MG63 (cell line): ENCODE data around the gene DDX27. TPM values are rescaled to one million over a fixed set of nuclear protein-coding genes. Genes with fewer than 3 reads are reported as not detected.
A peak's percentile ranks its signal among the peaks of the same experiment; 100 is the strongest.
"Not testable (repeated sequence)": the region's sequence is repeated elsewhere in the genome, so short reads cannot be mapped to it uniquely, and the experiment has no call there.

Experiments
- DNase-seq: peaks from one replicate; pipeline ENCODE4 v3.0.0-alpha.2; 2020
- H3K27me3 ChIP-seq: fragments of 250-450 bp; sonication (Bioruptor Pico); 2 replicates; pipeline ENCODE4 v1.5.1; 2020; ENCODE audit warnings: mild to moderate bottlenecking, moderate library complexity
- H3K36me3 ChIP-seq: fragments of 250-450 bp; sonication (Bioruptor Pico); 2 replicates; pipeline ENCODE4 v1.5.1; 2020; ENCODE audit warnings: mild to moderate bottlenecking, moderate library complexity
- H3K4me3 ChIP-seq: fragments of 250-450 bp; sonication (Bioruptor Pico); 2 replicates; pipeline ENCODE4 v1.5.1; 2020; ENCODE audit warnings: mild to moderate bottlenecking, moderate library complexity
- H3K9me3 ChIP-seq: fragments of 250-450 bp; sonication (Bioruptor Pico); 2 replicates; pipeline ENCODE4 v1.5.1; 2020; ENCODE audit warnings: mild to moderate bottlenecking, moderate library complexity
- total RNA-seq: library from RNA; depleted of rRNA; stranded (reverse); fragments of >200 nt; shearing (Covaris generic); gene quantifications from 2 replicates; pipeline ENCODE4 v1.2.3, GENCODE V29; 2014; ENCODE audit warnings: low replicate concordance

The DDX27 gene
- total RNA-seq, 1 experiment from 2014 or later: 84.4 TPM

DNA sequence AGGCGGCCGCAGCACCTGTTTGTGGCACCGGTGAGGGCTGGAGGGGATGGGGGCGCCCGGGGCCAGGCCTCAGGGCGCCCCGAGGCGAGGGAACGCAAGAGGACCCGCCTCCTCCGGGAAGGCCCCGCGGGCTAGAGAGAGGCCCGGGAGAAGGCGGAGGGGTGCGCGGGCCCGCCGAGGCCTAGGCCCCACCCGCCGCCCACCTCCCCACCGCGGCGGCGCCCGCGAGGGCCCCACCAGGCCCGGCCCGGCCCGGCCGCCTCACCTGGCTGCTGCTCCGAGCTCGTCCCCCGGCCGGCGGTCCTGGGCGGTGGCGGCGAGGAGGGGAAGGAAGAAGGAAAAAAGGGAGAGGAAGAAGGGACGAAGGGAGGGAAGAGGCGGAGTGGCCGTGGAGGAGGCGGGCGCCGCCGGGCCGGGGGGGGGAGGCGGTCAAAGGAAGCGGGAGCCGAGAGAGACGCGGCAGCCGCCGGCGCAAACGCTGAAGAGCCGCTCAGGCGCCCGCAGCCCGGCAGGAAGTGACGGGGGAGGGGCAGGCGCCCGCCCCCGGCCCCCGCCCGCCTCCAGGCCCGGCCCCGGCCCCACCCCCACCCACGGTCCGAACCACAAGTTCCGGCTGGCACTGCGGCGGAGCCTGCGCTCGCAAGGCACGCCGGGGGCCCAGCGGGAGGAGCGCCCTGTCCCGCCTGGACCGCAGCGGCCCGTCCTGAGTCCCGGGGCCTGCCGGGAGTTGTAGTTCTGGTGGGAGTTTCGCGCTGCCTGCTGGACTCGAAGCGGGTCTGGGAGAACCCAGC lies 31.2 kb upstream of the DDX27 start, which contains the start of gene STAU1:
TSS of gene STAU1 (minus strand) at position 484 of the 791 bp plus-strand sequence. CDS start 22,133 bp downstream, outside the sequence.
- peak within 1 kb of the TSS; percentile 68 for H3K4me3 ChIP-seq
- H3K9me3 ChIP-seq: peaks cover 3% of the 10 kb centered on the region
- no peaks in the 10 kb centered on the region for H3K27me3 ChIP-seq
- peaks cover 33% of the 10 kb centered on the region for H3K36me3 ChIP-seq
- peak; percentile 99 for DNase-seq

- peak; percentile 87 for DNase-seq
- H3K27me3 ChIP-seq, H3K4me3 ChIP-seq, H3K9me3 ChIP-seq, H3K36me3 ChIP-seq: not testable (repeated sequence)
Observed at GRCh38 chr20:49192944-49193518, 26.2 kb upstream of the DDX27 start.

- Histone ChIP-seq H3K9me3 (no peaks in the 10 kb centered on the region), H3K4me3 (no peak overlapping the region), H3K27me3 (no peaks in the 10 kb centered on the region), H3K36me3 (no peaks in the 10 kb centered on the region)
- no peak for DNase-seq
Observed at GRCh38 chr20:49199729-49200293, 19.4 kb upstream of the DDX27 start.

DNA sequence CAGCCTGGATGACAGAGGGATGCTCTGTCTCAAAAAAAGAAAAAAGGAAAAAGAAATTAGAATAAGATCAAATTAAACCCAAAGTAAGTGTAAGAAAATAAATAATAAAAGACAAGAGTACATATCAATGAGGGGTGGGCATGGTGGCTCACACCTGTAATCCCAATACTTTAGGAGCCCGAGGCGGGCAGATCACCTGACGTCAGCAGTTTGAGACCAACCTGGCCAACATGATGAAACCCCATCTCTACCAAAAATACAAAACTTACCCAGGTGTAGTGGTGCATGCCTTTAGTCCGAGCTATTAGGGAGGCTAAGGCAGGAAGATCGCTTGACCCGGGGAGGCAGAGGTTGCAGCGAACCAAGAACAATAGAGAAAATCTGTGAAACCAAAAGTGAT lies 16.2 kb upstream of the DDX27 start:
- H3K4me3 ChIP-seq: no peak overlapping the region
- DNase-seq: no peak
- H3K9me3 ChIP-seq: no peaks in the 10 kb centered on the region
- H3K27me3 ChIP-seq: no peaks in the 10 kb centered on the region
- no peaks in the 10 kb centered on the region for H3K36me3 ChIP-seq

- Histone ChIP-seq H3K27me3 (no peaks in the 10 kb centered on the region), H3K9me3 (no peaks in the 10 kb centered on the region), H3K4me3 (no peak overlapping the region), H3K36me3 (no peaks in the 10 kb centered on the region)
- no peak for DNase-seq
Observed at GRCh38 chr20:49203746-49204145, 15.5 kb upstream of the DDX27 start.

GRCh38 chr20:49207076-49207475 lies 12.1 kb upstream of the DDX27 start:
- no peak overlapping the region for H3K4me3 ChIP-seq
- H3K27me3 ChIP-seq: no peaks in the 10 kb centered on the region
- H3K9me3 ChIP-seq: peaks cover 22% of the 10 kb centered on the region
- no peak for DNase-seq
- H3K36me3 ChIP-seq: no peaks in the 10 kb centered on the region

DNA sequence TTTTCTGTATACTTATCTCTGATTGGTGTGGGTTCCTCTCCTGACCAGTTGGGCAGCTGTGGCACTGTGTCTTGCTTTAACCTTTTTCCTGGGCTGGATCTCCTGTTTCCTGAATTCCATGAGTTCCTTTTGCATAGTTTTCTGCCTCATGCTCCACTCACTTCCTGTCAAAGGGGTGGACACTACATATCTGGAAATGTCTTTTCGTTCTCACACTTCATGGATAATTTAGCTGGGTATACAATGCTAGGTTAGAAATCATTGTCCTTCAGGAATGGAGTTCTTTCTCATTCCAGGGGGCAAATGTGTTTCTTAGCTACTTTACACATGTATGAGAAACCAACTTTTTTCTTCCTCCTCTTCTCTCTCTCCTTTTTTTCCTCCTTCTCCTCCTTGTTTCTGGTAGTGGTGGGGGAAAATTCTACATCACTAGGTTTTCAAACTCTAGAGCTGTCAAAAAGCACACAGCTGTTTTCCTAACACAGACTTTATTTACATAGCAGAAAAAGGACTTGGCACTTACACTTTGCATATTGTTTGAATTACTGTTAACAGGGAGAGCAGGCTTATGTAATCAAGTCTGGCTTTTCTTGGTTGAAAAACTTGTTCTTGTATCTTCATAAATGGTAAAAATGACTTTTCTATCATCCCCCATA lies 9.0 kb upstream of the DDX27 start:
- peaks cover 24% of the 10 kb centered on the region for H3K9me3 ChIP-seq
- no peak overlapping the region for H3K4me3 ChIP-seq
- no peaks in the 10 kb centered on the region for H3K27me3 ChIP-seq
- DNase-seq: no peak
- no peaks in the 10 kb centered on the region for H3K36me3 ChIP-seq

DNA sequence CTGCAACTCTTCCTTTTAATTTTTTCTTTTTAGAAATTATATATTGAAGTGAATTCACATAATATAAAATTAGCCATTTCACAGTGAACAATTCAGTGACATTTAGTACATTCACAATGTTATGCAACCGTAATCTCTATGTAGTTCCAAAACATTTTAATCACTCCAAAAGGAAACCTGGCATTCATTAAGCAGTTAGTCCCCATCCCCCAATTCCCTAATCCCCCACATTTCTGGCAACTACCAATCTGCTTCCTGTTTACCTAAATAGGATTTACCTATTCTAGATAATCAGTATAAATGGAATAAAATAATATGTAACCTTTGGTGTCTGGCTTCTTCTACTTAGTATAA lies 8.5 kb upstream of the DDX27 start:
- Histone ChIP-seq H3K36me3 (no peaks in the 10 kb centered on the region), H3K9me3 (peaks cover 24% of the 10 kb centered on the region), H3K4me3 (no peak overlapping the region), H3K27me3 (no peaks in the 10 kb centered on the region)
- no peak for DNase-seq

DNA sequence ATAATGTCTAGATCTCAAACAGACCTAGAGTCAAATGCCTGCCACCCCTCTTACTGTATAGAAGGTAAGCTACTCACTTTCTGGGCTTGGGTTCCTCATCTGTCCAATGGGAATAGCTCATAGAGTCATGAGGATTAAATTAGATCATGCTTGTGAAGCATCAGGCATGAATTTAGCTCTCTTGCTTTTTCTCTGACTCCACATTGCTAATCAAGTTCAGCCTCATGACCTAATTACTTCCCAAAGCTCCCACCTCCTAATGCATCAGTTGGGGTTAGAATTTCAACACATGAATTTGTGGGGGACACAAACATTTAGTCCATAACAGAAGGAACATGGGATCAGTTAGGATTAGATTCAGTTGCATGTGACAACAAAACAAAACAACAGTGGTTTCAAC lies 4.6 kb upstream of the DDX27 start:
- Histone ChIP-seq H3K9me3 (peaks cover 22% of the 10 kb centered on the region), H3K4me3 (no peak overlapping the region), H3K27me3 (no peaks in the 10 kb centered on the region), H3K36me3 (peaks cover 2% of the 10 kb centered on the region; the same call in 1 of the 2 replicates)
- no peak for DNase-seq

DNA sequence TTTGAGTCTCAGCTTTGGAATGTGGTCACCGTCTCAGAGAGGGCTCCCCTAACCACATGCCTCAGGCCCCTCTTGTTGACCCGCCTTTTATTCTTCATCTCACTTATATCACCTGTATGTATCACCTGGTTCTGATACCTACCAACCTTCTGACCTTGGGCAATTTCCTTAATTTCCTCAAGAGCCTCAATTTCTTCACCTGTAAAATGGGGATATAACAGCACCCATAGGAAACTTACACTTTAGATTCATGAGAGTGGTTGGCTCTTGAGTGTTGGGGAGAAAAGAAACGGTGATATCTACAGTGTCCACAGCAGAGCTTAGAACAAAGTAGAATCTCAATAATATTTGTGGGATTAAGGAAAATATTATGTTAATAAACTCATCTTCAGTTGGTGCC lies 4.0 kb upstream of the DDX27 start:
- H3K27me3 ChIP-seq: no peaks in the 10 kb centered on the region
- H3K4me3 ChIP-seq: no peak overlapping the region
- H3K36me3 ChIP-seq: peaks cover 4% of the 10 kb centered on the region; the same call in 1 of the 2 replicates
- H3K9me3 ChIP-seq: peaks cover 16% of the 10 kb centered on the region
- no peak for DNase-seq

DNA sequence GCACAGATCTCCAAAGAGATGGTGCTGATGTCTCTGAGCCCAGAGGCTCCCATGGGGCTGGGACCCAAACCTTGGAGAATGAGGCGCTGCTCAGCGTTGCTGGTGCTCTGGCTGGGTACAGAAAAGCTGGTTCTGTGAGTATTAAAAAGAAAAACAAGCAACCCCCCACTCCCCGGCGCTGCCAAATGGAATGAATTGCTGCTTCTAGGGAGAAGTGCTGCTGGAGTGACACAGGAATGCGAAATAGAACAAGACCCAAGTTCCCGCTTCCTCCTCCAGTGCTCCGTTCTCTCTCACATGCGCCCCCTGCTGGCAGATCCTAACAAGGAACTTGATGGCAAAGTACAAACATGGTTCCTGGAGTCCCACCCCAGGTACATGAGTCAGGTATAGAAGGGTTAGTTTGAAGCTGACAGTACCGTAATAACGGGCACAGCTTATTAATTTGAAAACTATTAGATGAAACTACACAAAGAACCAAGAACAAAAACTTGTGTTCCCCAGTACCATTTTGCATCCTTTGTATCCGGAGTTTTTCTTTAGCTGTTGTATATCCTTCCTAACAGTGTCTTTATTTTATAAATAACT lies 2.1 kb upstream of the DDX27 start:
- Histone ChIP-seq H3K36me3 (peaks cover 17% of the 10 kb centered on the region), H3K27me3 (no peaks in the 10 kb centered on the region), H3K4me3 (no peak overlapping the region), H3K9me3 (peaks cover 2% of the 10 kb centered on the region; the same call in 1 of the 2 replicates)
- peak; percentile 86 for DNase-seq

GRCh38 chr20:49218739-49219090 lies 501 bp upstream of the DDX27 start:
- not testable (repeated sequence) for H3K27me3 ChIP-seq, DNase-seq, H3K9me3 ChIP-seq
- Histone ChIP-seq H3K4me3 (peak overlapping the region; percentile 86), H3K36me3 (peaks cover 33% of the 10 kb centered on the region)

DNA sequence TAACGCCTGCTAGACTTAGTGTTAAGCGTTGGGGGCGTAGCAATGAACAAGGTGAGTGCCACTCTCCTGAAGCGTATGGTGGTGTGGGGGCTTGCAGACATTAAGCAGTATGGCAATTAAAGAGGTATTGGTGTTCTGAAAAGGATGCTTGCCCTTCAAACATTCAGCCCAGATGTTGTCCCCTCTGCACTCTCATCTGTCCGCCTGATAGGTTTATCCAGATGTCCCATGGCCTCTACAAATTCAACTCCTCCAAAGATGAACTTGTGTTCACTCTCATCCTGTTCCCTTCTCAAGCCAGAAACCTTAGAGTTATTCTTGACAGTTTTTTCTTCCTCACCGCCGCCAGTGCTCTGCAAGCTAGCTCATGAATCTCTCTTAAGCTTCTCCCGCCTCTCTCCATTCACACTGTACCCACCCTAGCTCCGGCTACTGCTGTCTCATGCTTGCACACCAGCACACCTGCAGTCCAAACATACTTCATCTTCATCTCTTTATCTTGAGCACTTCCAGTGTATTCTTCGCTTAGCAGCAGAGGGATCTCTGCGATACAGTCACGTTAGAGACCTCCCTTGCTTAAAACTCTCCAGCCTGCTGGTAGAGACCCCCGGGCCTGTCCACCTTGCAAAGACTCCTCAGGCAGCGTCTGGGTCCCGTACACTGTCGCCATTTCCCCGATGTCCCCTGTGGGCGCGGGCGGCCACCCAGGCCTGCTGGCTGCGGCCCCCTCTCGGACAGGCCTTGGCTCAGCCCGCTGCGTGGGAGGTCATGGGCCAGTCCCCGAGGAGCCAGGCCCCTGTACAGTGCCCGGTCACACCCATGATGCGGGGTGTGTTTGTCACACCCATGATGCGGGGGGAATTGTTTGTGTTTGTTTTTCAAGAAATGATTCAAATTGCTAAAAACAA lies 962 bp downstream of the DDX27 start:
- Histone ChIP-seq H3K36me3 (peaks cover 47% of the 10 kb centered on the region), H3K27me3 (no peaks in the 10 kb centered on the region), H3K4me3 (peak overlapping the region; percentile 86), H3K9me3 (no peaks in the 10 kb centered on the region)
- DNase-seq: no peak

GRCh38 chr20:49225896-49226295 lies 6.7 kb downstream of the DDX27 start:
- peaks cover 84% of the 10 kb centered on the region for H3K36me3 ChIP-seq
- no peak overlapping the region for H3K4me3 ChIP-seq
- no peaks in the 10 kb centered on the region for H3K9me3 ChIP-seq
- DNase-seq: no peak
- no peaks in the 10 kb centered on the region for H3K27me3 ChIP-seq

DNA sequence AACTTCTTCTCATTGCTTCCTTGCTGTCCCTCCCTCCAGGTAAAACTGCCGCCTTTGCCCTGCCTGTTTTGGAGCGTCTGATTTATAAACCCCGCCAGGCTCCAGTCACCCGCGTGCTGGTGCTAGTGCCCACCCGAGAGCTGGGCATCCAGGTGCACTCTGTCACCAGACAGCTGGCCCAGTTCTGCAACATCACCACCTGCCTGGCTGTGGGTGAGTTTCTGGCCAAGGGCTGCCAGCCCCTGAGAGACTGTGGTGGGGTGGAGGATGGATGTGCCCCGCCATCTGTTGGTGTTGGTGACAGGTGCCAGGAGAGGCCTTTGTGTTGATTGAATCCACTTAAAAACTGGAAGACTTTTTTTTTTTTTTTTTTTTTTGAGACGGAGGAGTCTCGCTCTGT lies 9.5 kb downstream of the DDX27 start:
- Histone ChIP-seq H3K4me3 (no peak overlapping the region), H3K27me3 (no peaks in the 10 kb centered on the region), H3K36me3 (peaks cover 76% of the 10 kb centered on the region), H3K9me3 (no peaks in the 10 kb centered on the region)
- DNase-seq: no peak

DNA sequence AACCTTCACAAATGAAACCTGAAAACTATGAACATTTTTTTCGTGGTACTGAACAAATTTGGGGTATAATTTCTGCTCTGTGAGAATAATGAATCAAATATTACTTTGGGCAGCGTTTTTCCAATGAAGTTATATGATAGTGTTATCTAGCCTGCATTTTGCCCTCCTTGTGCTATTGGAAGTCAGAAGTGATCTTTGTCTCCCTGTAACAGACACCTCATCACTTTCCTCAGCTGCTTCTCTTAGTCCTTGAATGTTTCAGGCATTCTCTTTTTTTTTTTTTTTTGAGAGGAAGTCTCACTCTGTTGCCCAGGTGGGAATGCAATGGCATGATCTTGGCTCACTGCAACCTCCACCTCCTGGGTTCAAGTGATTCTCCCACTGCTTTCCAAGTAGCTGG lies 10.2 kb downstream of the DDX27 start:
- Histone ChIP-seq H3K36me3 (peaks cover 75% of the 10 kb centered on the region), H3K27me3 (no peaks in the 10 kb centered on the region), H3K4me3 (no peak overlapping the region), H3K9me3 (no peaks in the 10 kb centered on the region)
- DNase-seq: no peak
